Measurements from ENCODE around the gene VAPB. TPM values are rescaled to one million over a fixed set of nuclear protein-coding genes. Genes with fewer than 3 reads are reported as not detected.

The VAPB gene
- total RNA-seq, 1 experiment from 2014 or later = 65.1 TPM

DNA sequence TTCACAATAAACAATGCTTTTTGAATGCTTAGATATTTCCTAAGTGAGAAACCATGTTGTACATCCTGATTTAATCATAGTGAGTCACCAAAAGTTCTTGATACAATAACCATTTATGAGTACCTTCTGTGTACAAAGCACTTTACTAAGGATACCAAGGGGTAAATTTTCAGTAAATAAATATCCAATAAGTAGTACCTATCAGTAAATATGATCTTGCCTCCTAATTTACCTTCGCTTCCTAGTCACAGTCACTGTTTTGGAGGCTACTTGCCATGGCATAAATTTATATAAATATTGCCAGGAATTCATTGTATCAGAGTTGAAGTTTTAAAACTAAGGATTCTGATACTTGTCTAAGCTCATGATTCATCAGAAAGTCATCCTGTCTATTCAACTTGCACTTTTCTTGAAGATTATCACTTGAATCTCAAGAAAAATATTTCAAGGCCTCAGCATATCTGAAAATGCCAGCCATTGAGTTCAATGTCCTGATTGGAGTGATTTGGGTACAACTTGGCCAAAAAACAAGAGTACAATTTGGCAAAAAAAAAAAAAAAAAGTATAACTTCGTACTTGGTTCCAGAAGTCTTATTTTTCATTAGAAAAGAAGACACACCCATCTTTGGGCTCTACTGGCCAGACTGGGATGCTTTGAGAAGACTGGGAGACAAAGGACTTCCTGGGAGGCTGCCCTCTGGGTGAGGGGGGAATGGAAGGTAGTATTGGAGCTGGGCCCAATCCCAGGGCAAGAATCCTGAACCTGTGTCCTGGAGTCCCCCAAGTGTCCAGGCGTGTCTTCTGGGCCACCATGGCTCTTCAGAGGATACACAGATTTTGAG, 46.7 kb upstream of the VAPB start:
- H3K4me2 ChIP-seq (ENCODE audit: insufficient read depth, insufficient read length, low read length) = no peak overlapping the region

More for the DNA sequence above, 46.7 kb upstream of the VAPB start:
- H3K9ac ChIP-seq (ENCODE audit: extremely low read depth, insufficient read length, low read length) = no peak overlapping the region
- H3K27ac ChIP-seq (ENCODE audit: insufficient read length, low read depth, low read length) = no peak overlapping the region
- H4K5ac ChIP-seq (ENCODE audit: insufficient read length, low read depth, low read length) = no peak overlapping the region
- H3K4me1 ChIP-seq (ENCODE audit: insufficient read depth, low read length) = peaks cover 6% of the 10 kb centered on the region; the same call in 1 of the 2 replicates
- no peak overlapping the region for H4K91ac ChIP-seq (ENCODE audit: insufficient read length, low read depth, low read length)
- H4K20me1 ChIP-seq (ENCODE audit: control insufficient read depth, insufficient read depth, insufficient read length) = no peaks in the 10 kb centered on the region
- no peaks in the 10 kb centered on the region for H3K79me1 ChIP-seq (ENCODE audit: insufficient read depth, low read depth, low read length, poor library complexity, severe bottlenecking)
- H3K27me3 ChIP-seq (ENCODE audit: insufficient read depth, low read length) = no peaks in the 10 kb centered on the region
- H3K14ac ChIP-seq (ENCODE audit: insufficient read depth, low read length) = no peak overlapping the region
- Mint-ChIP-seq H3K4me3 (no peak overlapping the region), H3K9me3 (no peaks in the 10 kb centered on the region), H3K36me3 (ENCODE audit: insufficient read depth in 1 of 3, low read depth in 3 of 3) (peaks cover 22 to 30% (median 27%) of the 10 kb centered on the region in 3 experiments), H3K4me1 (peaks cover 16 to 17% of the 10 kb centered on the region in 2 experiments), H3K27me3 (ENCODE audit: low read depth) (no peaks in the 10 kb centered on the region), H3K27ac (no peak overlapping the region)
- no peak overlapping the region for H2BK5ac ChIP-seq (ENCODE audit: insufficient read length, low read length)
- WGBS (ENCODE audit: extremely low coverage, insufficient read length, low lambda C conversion rate) = no CpG with 5 or more reads among the region's 3 CpGs
- H3K79me2 ChIP-seq (ENCODE audit: insufficient read depth, low read length) = no peaks in the 10 kb centered on the region
- H3K23ac ChIP-seq (ENCODE audit: insufficient read length, low read depth, low read length) = no peak overlapping the region
- H3K18ac ChIP-seq (ENCODE audit: insufficient read length, low read depth, low read length) = no peak overlapping the region
- H4K8ac ChIP-seq (replicated peaks; ENCODE audit: insufficient read length, low read depth, low read length) = no peak overlapping the region
- H2BK12ac ChIP-seq (ENCODE audit: insufficient read length, low read depth, low read length) = no peak overlapping the region
- no peak overlapping the region for H3T11ph ChIP-seq (ENCODE audit: low read length)
- H2BK15ac ChIP-seq (ENCODE audit: low read depth, low read length) = no peak overlapping the region
- no peaks in the 10 kb centered on the region for H3K23me2 ChIP-seq (ENCODE audit: insufficient read length, low read depth, low read length, poor library complexity, severe bottlenecking)
- no peaks in the 10 kb centered on the region for H3K9me3 ChIP-seq (ENCODE audit: control insufficient read depth, low read depth, low read length)
- H2AK5ac ChIP-seq (ENCODE audit: insufficient read length, low read length) = no peak overlapping the region
- H2AFZ ChIP-seq (ENCODE audit: low read length) = no peak overlapping the region
- TF ChIP-seq, protein P1, sequence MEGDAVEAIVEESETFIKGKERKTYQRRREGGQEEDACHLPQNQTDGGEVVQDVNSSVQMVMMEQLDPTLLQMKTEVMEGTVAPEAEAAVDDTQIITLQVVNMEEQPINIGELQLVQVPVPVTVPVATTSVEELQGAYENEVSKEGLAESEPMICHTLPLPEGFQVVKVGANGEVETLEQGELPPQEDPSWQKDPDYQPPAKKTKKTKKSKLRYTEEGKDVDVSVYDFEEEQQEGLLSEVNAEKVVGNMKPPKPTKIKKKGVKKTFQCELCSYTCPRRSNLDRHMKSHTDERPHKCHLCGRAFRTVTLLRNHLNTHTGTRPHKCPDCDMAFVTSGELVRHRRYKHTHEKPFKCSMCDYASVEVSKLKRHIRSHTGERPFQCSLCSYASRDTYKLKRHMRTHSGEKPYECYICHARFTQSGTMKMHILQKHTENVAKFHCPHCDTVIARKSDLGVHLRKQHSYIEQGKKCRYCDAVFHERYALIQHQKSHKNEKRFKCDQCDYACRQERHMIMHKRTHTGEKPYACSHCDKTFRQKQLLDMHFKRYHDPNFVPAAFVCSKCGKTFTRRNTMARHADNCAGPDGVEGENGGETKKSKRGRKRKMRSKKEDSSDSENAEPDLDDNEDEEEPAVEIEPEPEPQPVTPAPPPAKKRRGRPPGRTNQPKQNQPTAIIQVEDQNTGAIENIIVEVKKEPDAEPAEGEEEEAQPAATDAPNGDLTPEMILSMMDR (conservative IDR thresholded peaks at IDR 0.05) = no peak
- no peak for DNase-seq
- H3K56ac ChIP-seq (ENCODE audit: insufficient read length, low read depth, low read length) = no peak overlapping the region
- H2BK120ac ChIP-seq (ENCODE audit: low read depth, low read length, poor library complexity, severe bottlenecking) = no peak overlapping the region
- no peak overlapping the region for H2BK20ac ChIP-seq (ENCODE audit: low read depth, low read length, poor library complexity, severe bottlenecking)
- H3K4ac ChIP-seq (ENCODE audit: low read depth, low read length) = no peak overlapping the region
